Pancreas (tissue), 10 donors: ENCODE results near the gene CROCC. TPM values are rescaled to one million over a fixed set of nuclear protein-coding genes. Genes with fewer than 3 reads are reported as not detected.

ENCODE experiments used
- ATAC-seq, 4 donors: fragments of 200-7000 bp; cut with Tn5 transposase; one replicate each; pipeline versions ENCODE4 v1.8.0 to v1.9.1; 2020; ENCODE audit warnings: mild to moderate bottlenecking in 4 of 4, moderate library complexity in 4 of 4
- DNase-seq, 6 donors: peaks; one replicate each; pipeline ENCODE4 v3.0.0-alpha.2; 2020
- FAIRE-seq: peaks from 2 replicates; lab custom pipeline; 2012; peaks lifted over from hg19 to GRCh38; lab: Jason Lieb, UNC
- H3K27ac ChIP-seq, 4 donors: fragments of 200-600 bp; sonication (generic); 1 replicate in 3 of 4; 2 replicates in 1 of 4; pipeline versions ENCODE4 v1.5.0 to v1.8.0; 2020
- H3K27me3 ChIP-seq, 4 donors: fragments of 200-600 bp; one replicate each; pipeline ENCODE4 v1.8.0; 2021
- H3K36me3 ChIP-seq, 3 donors: fragments of 200-600 bp; sonication (generic) in 1 of 3; one replicate each; pipeline versions ENCODE4 v1.5.0 to v1.8.0; 2020 to 2021
- H3K4me1 ChIP-seq, 3 donors: fragments of 200-600 bp; one replicate each; pipeline ENCODE4 v1.8.0; 2021
- H3K4me3 ChIP-seq, 4 donors: fragments of 200-600 bp; sonication (generic) in 2 of 4; one replicate each; pipeline versions ENCODE4 v1.5.0 to v1.8.0; 2020 to 2021
- H3K9me3 ChIP-seq, 4 donors: fragments of 200-600 bp; one replicate each; pipeline ENCODE4 v1.8.0; 2021
- CTCF ChIP-seq, 4 donors: fragments of 200-600 bp; sonication (generic) in 3 of 4; IDR thresholded peaks; one replicate each; pipeline versions ENCODE4 v1.5.0 to v1.8.0; 2021; ENCODE audit warnings: antibody characterized with exemption in 4 of 4
- WGBS, 2 donors: extraction: QIAGEN DNeasy Blood & Tissue Kit; methylation state at CpG; one replicate each; pipeline ENCODE4 v1.1.7; 2013; 5-methylcytosine and 5-hydroxymethylcytosine counted together
- intact Hi-C, 3 donors: fragments of 100-400 bp; cut with DNase I; formaldehyde crosslinking; loops; one replicate each; pipeline versions ENCODE4 v1.11.1 to v1.14.2; 2022
- polyA plus RNA-seq, 2 donors: library from polyadenylated mRNA; stranded (reverse); fragments of 200-250 nt; gene quantifications; one replicate each; pipeline ENCODE4 v1.2.3, GENCODE V29; 2013
- total RNA-seq, 6 donors: library from RNA; stranded (reverse); fragmentation: NEBNext Ultra II Directional in 4 of 6; extraction: Animal tissue kit (Norgen Biotek cat#: 25700) in 4 of 6; gene quantifications; one replicate each; pipeline versions ENCODE4 v1.2.1 to v1.2.4, GENCODE V29; 2021 to 2023
- donor health status: healthy with polysubstance abuse.
- donor health status: DM: no; HTN: no; CAD: no; lungs with moderate emphysema.
- donor health status: DM: no; HTN: no; CAD: no.
- donor health status: control.
- donor health status: control.
- donor health status: Bipolar disorder and iron deficiency.
- donor health status: DM: yes; HTN: yes; CAD: no.
- donor health status: DM: no; HTN: no; CAD: no.
- donor health status: DM: no; HTN: no; CAD: no.
- donor health status: DM: yes; HTN: yes; CAD: no.

CROCC gene
- total and polyA plus RNA-seq, 8 donors: 8.1 to 101 (median 14.6) TPM

- peaks cover 0 to 16% (median 2%) of the 10 kb centered on the region in 3 donors for H3K36me3 ChIP-seq
- H3K4me3 ChIP-seq: no peak overlapping the region
- FAIRE-seq (no peak), DNase-seq (no peak), ATAC-seq (no peak)
- no peaks in the 10 kb centered on the region for H3K9me3 ChIP-seq
- intact Hi-C loops: no loop called here
- WGBS, 2 donors: 95 to 96% methylated on average over 9 of the region's 9 CpGs
- TF ChIP-seq CTCF (IDR thresholded peaks at IDR 0.05): no peak
- no peak overlapping the region for H3K27ac ChIP-seq
- no peaks in the 10 kb centered on the region for H3K27me3 ChIP-seq
- no peaks in the 10 kb centered on the region for H3K4me1 ChIP-seq
Measured at GRCh38 chr1:16992675-16993074, 70.9 kb downstream of the CROCC start.

GRCh38 chr1:16993521-16994038, 71.8 kb downstream of the CROCC start:
- DNase-seq (peak in 2 of 6 donors; percentile 25 to 50), FAIRE-seq (no peak), ATAC-seq (no peak)
- H3K27ac ChIP-seq: no peak overlapping the region
- H3K4me1 ChIP-seq: no peaks in the 10 kb centered on the region
- no peak overlapping the region for H3K4me3 ChIP-seq
- intact Hi-C loops: no loop called here
- 93 to 96% methylated on average over 15 of the region's 15 CpGs for whole genome bisulfite sequencing, 2 donors
- peaks cover 0 to 16% (median 0%) of the 10 kb centered on the region in 3 donors for H3K36me3 ChIP-seq
- TF ChIP-seq CTCF (IDR thresholded peaks at IDR 0.05): no peak
- H3K9me3 ChIP-seq: no peaks in the 10 kb centered on the region
- no peaks in the 10 kb centered on the region for H3K27me3 ChIP-seq

GRCh38 chr1:16996845-16997244, 75.1 kb downstream of the CROCC start:
- no peak for DNase-seq
- WGBS, 2 donors: 94 to 96% methylated on average over 14 of the region's 14 CpGs
- Histone ChIP-seq H3K27me3 (no peaks in the 10 kb centered on the region), H3K4me3 (no peak overlapping the region), H3K36me3 (peaks cover 0 to 13% (median 0%) of the 10 kb centered on the region in 3 donors), H3K4me1 (no peaks in the 10 kb centered on the region), H3K9me3 (no peaks in the 10 kb centered on the region), H3K27ac (no peak overlapping the region)
- FAIRE-seq: no peak
- TF ChIP-seq CTCF (IDR thresholded peaks at IDR 0.05): no peak
- ATAC-seq: no peak
- intact Hi-C loops: no loop called here

GRCh38 chr1:16998589-16998988, 76.9 kb downstream of the CROCC start:
- no peak for DNase-seq
- H3K27me3 ChIP-seq: no peaks in the 10 kb centered on the region
- H3K36me3 ChIP-seq: peaks cover 0 to 25% (median 0%) of the 10 kb centered on the region in 3 donors
- H3K27ac ChIP-seq: no peak overlapping the region
- H3K4me1 ChIP-seq: no peaks in the 10 kb centered on the region
- H3K4me3 ChIP-seq: no peak overlapping the region
- no peak for FAIRE-seq
- intact Hi-C loops: no loop called here
- 83% methylated on average over 10 of the region's 10 CpGs for WGBS, 2 donors
- TF ChIP-seq CTCF (IDR thresholded peaks at IDR 0.05): no peak
- ATAC-seq: no peak
- H3K9me3 ChIP-seq: no peaks in the 10 kb centered on the region

- no peak for FAIRE-seq
- WGBS, 2 donors: 89 to 94% methylated on average over 6 to 8 of the region's 8 CpGs
- intact Hi-C loops: no loop called here
Measured at GRCh38 chr1:16999863-17000262, 78.1 kb downstream of the CROCC start.

More at GRCh38 chr1:16999863-17000262, 78.1 kb downstream of the CROCC start:
- DNase-seq (no peak), ATAC-seq (no peak)
- no peak overlapping the region for H3K27ac ChIP-seq
- TF ChIP-seq CTCF (IDR thresholded peaks at IDR 0.05): no peak
- no peaks in the 10 kb centered on the region for H3K9me3 ChIP-seq
- H3K4me3 ChIP-seq: no peak overlapping the region
- H3K27me3 ChIP-seq: no peaks in the 10 kb centered on the region
- H3K36me3 ChIP-seq: peaks cover 0 to 37% (median 0%) of the 10 kb centered on the region in 3 donors
- H3K4me1 ChIP-seq: no peaks in the 10 kb centered on the region
